ENCODE measurements around the gene NUP155.
"Not testable (repeated sequence)": the region's sequence is repeated elsewhere in the genome, so short reads cannot be mapped to it uniquely, and the experiment has no call there.

The NUP155 gene

DNA sequence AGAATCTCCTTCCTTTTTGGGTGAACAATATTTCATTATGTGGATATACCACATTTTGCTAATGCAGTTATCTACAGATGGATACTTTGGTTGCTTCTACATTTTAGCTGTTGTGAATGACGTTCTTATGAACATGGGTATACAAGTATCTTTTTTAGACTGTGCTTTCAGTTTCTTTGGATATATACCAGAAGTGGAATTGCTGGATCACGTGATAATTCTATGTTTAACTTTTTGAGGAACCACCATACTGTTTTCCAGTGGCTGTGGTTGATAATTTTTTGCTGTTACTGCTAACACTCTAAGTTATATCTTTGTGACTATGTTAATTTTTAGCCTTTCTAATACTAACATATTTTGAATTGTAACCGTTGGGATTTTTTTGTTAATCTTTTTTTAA lies 20.7 kb upstream of the NUP155 start:
- no peak for DNase-seq (ENCODE audit: extremely low read depth, insufficient read length)
- Histone ChIP-seq H3K27me3 (replicated peaks; ENCODE audit: control insufficient read depth, insufficient read depth, low read length) (no peaks in the 10 kb centered on the region), H3K36me3 (ENCODE audit: control insufficient read depth, insufficient read depth, low read length) (peaks cover 3% of the 10 kb centered on the region), H3K4me3 (replicated peaks; ENCODE audit: low read depth, low read length) (no peak overlapping the region)
- TF ChIP-seq, protein P1, sequence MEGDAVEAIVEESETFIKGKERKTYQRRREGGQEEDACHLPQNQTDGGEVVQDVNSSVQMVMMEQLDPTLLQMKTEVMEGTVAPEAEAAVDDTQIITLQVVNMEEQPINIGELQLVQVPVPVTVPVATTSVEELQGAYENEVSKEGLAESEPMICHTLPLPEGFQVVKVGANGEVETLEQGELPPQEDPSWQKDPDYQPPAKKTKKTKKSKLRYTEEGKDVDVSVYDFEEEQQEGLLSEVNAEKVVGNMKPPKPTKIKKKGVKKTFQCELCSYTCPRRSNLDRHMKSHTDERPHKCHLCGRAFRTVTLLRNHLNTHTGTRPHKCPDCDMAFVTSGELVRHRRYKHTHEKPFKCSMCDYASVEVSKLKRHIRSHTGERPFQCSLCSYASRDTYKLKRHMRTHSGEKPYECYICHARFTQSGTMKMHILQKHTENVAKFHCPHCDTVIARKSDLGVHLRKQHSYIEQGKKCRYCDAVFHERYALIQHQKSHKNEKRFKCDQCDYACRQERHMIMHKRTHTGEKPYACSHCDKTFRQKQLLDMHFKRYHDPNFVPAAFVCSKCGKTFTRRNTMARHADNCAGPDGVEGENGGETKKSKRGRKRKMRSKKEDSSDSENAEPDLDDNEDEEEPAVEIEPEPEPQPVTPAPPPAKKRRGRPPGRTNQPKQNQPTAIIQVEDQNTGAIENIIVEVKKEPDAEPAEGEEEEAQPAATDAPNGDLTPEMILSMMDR (IDR thresholded peaks at IDR 0.05; ENCODE audit: insufficient read depth, low read length, poor library complexity, severe bottlenecking): no peak

DNA sequence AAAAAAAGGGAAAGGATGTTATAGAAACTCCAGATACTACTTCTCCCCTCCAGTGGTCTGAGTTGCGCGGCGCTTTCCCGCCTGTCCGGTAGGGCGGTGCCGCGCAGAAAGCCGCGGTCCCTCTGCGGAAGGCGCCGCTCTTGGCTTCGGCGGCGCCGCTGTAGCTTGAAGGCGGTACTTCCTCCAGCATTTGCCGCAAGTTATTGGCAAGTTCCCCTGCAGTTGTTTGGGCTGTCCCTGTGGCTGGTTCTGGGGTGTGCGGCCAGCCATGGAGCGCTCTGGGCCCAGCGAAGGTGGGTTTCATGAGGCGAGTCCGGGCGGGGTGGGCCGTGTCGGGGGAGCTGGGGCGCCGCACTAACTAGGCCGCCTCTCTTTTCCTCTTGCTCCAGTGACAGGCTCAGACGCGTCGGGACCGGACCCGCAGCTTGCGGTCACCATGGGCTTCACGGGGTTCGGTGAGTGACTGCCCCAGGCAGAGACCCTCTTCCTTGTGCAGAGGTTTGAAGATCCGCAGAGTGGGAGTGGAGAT lies 8.3 kb upstream of the NUP155 start, which contains the start of gene WDR70:
WDR70 (plus strand) TSS at position 219 of the 529 bp plus-strand sequence; CDS start at position 269, 50 bp downstream.
- H3K27me3 ChIP-seq (replicated peaks; ENCODE audit: control insufficient read depth, insufficient read depth, low read length); H3K36me3 ChIP-seq (ENCODE audit: control insufficient read depth, insufficient read depth, low read length): not testable (repeated sequence)
- TF ChIP-seq, protein P1 (IDR thresholded peaks at IDR 0.05; ENCODE audit: insufficient read depth, low read length, poor library complexity, severe bottlenecking): peak; percentile 97
- H3K4me3 ChIP-seq (replicated peaks; ENCODE audit: low read depth, low read length): peak within 1 kb of the TSS; percentile 90
- peak; percentile 90 for DNase-seq (ENCODE audit: extremely low read depth, insufficient read length)

DNA sequence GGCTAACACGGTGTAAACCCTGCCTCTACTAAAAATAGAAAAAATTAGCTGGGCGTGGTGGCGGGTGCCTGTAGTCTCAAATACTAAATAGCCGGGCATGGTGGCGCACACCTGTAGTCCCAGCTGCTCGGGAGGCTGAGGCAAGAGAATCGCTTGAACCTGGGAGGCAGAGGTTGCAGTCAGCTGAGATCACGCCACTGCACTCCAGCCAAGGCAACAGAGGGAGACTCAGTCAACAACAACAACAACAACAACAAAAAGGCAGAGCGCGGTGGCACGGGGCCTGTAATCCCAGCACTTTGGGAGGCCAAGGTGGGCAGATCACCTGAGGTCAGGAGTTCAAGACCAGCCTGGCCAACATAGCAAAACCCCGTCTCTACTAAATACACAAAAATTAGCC lies 7.2 kb upstream of the NUP155 start:
- not testable (repeated sequence) for DNase-seq (ENCODE audit: extremely low read depth, insufficient read length); H3K4me3 ChIP-seq (replicated peaks; ENCODE audit: low read depth, low read length); H3K36me3 ChIP-seq (ENCODE audit: control insufficient read depth, insufficient read depth, low read length)

DNA sequence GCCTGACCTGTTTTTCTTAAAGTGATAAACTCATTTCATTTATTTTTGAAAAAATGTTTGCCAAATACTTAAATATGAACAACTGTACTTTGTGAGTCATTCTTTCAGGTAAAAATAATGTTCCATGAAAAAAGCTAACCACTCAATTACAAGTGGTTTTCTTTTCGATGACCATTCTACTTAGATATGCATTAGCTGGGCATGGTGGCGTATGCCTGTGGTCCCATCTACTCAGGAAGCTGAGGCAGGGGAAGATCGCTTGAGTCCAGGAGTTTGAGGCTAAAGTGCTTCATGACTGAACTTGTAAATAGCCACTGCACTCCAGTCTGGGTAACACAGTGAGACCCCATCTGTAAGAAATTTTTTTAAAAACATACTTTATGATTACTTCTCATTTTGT lies 4.2 kb upstream of the NUP155 start:
- DNase-seq (ENCODE audit: extremely low read depth, insufficient read length): no peak
- no peaks in the 10 kb centered on the region for H3K36me3 ChIP-seq (ENCODE audit: control insufficient read depth, insufficient read depth, low read length)
- no peak overlapping the region for H3K4me3 ChIP-seq (replicated peaks; ENCODE audit: low read depth, low read length)
- TF ChIP-seq, protein P1 (IDR thresholded peaks at IDR 0.05; ENCODE audit: insufficient read depth, low read length, poor library complexity, severe bottlenecking): no peak
- no peaks in the 10 kb centered on the region for H3K27me3 ChIP-seq (replicated peaks; ENCODE audit: control insufficient read depth, insufficient read depth, low read length)

More for the DNA sequence above, 7.2 kb upstream of the NUP155 start:
- H3K27me3 ChIP-seq (replicated peaks; ENCODE audit: control insufficient read depth, insufficient read depth, low read length): not testable (repeated sequence)

DNA sequence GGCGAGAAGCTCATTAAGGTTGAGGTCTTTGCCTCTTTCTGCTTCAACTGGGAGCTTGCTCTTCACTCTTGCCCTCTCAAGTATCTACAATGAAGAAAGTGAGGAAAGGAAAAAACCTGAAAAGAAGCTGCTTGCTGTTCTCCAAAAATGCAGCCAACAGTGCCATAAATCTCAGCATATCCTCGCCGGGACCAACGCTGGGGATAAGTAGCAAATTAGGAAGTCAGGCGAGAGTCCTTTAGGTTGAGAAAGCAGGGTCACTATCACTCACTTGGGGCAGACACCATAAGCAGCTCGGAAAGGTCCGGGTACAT lies 399 bp downstream of the NUP155 start:
- no peaks in the 10 kb centered on the region for H3K36me3 ChIP-seq (ENCODE audit: control insufficient read depth, insufficient read depth, low read length)
- peak overlapping the region; percentile 67 for H3K4me3 ChIP-seq (replicated peaks; ENCODE audit: low read depth, low read length)
- TF ChIP-seq, protein P1 (IDR thresholded peaks at IDR 0.05; ENCODE audit: insufficient read depth, low read length, poor library complexity, severe bottlenecking): no peak
- H3K27me3 ChIP-seq (replicated peaks; ENCODE audit: control insufficient read depth, insufficient read depth, low read length): no peaks in the 10 kb centered on the region
- no peak for DNase-seq (ENCODE audit: extremely low read depth, insufficient read length)

DNA sequence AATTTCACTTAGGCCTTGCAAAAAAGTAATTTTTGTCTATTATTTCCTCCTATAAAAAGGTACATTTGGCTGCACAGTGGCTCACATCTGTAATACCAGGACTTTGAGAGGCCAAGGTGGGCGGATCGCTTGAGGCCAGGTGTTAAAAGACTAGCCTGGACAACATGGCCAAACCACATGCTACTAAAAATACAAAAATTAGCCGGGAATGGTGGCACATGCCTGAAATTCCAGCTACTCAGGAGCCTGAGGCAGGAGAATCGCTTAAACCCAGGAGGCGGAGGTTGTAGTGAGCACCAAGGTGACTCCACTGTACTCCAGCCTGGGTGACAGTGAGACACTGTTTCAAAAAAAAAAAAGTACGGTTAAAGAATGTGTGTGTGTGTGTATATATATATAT lies 15.7 kb downstream of the NUP155 start:
- H3K4me3 ChIP-seq (replicated peaks; ENCODE audit: low read depth, low read length): no peak overlapping the region
- H3K36me3 ChIP-seq (ENCODE audit: control insufficient read depth, insufficient read depth, low read length): peaks cover 7% of the 10 kb centered on the region
- no peak for DNase-seq (ENCODE audit: extremely low read depth, insufficient read length)
- TF ChIP-seq, protein P1 (IDR thresholded peaks at IDR 0.05; ENCODE audit: insufficient read depth, low read length, poor library complexity, severe bottlenecking): no peak
- H3K27me3 ChIP-seq (replicated peaks; ENCODE audit: control insufficient read depth, insufficient read depth, low read length): no peaks in the 10 kb centered on the region

DNA sequence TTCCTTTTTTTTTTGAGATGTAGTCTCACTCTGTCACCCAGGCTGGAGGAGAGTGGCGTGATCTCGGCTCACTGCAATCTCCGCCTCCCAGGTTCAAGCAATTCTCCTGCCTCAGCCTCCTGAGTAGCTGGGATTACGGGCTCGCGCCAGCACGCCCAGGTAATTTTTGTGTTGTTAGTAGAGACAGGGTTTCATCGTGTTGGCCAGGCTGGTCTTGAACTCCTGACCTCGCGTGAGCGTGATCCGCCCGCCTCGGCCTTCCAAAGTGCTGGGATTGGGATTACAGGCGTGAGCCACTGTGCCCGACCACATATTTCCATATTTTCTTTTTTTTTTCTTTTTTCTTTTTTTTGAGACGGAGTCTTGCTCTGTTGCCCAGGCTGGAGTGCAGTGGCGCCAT lies 28.2 kb downstream of the NUP155 start:
- H3K36me3 ChIP-seq (ENCODE audit: control insufficient read depth, insufficient read depth, low read length): peaks cover 16% of the 10 kb centered on the region
- not testable (repeated sequence) for H3K27me3 ChIP-seq (replicated peaks; ENCODE audit: control insufficient read depth, insufficient read depth, low read length); DNase-seq (ENCODE audit: extremely low read depth, insufficient read length); H3K4me3 ChIP-seq (replicated peaks; ENCODE audit: low read depth, low read length)

DNA sequence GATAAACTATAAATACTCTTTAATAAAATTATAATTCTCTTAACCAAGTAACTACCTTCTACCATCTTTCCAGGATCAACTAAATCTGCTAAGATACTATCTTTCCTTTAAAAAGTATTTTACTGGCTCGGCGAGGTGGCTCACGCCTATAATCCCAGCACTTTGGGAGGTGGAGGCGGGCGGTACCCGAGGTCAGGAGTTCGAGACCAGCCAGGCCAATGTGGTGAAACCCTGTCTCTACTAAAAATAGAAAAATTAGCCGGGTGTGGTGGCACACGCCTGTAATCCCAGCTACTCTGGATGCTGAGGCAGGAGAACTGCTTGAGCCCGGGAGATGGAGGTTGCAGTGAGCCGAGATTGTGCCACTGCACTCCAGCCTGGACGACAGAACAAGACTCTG lies 36.2 kb downstream of the NUP155 start:
- peaks cover 13% of the 10 kb centered on the region for H3K36me3 ChIP-seq (ENCODE audit: control insufficient read depth, insufficient read depth, low read length)
- not testable (repeated sequence) for DNase-seq (ENCODE audit: extremely low read depth, insufficient read length); H3K4me3 ChIP-seq (replicated peaks; ENCODE audit: low read depth, low read length); H3K27me3 ChIP-seq (replicated peaks; ENCODE audit: control insufficient read depth, insufficient read depth, low read length)

Data from GM06990 (cell line).